Measurements from ENCODE around the gene BTNL8. TPM values are rescaled to one million over a fixed set of nuclear protein-coding genes. Genes with fewer than 3 reads are reported as not detected.

The BTNL8 gene
- total RNA-seq, 1 experiment from 2014 or later: 0.85 TPM

- ATAC-seq (no peak), DNase-seq (ENCODE audit: low spot score) (no peak)
- peaks cover 3% of the 10 kb centered on the region for H3K27me3 Mint-ChIP-seq (ENCODE audit: low read depth)
- H3K27ac Mint-ChIP-seq: no peak overlapping the region
- CTCF ChIA-PET: interaction anchor here (1.4 kb wide), 2 partner anchors 42 to 126 kb away, joined by 3 to 4 read pairs; no protein-coding TSS in a partner anchor
- no peak overlapping the region for H3K4me3 Mint-ChIP-seq
- no peak for TF ChIP-seq JAZF1 (CRISPR knock-in tag; IDR thresholded peaks at IDR 0.05)
- TF ChIP-seq GTF2I (CRISPR knock-in tag; conservative IDR thresholded peaks at IDR 0.05): no peak
- no peak for TF ChIP-seq E2F4 (CRISPR knock-in tag; IDR thresholded peaks at IDR 0.05; ENCODE audit: borderline replicate concordance, low read depth)
- TF ChIP-seq CBFB (CRISPR knock-in tag; IDR thresholded peaks at IDR 0.05; ENCODE audit: low read depth): no peak
- TF ChIP-seq FOXP1 (CRISPR knock-in tag; IDR thresholded peaks at IDR 0.05; ENCODE audit: borderline replicate concordance): no peak
- TF ChIP-seq TP53 (CRISPR knock-in tag; IDR thresholded peaks at IDR 0.05): no peak
- no peak for TF ChIP-seq CREB1 (CRISPR knock-in tag; IDR thresholded peaks at IDR 0.05)
- no peak for TF ChIP-seq ATF1 (CRISPR knock-in tag; IDR thresholded peaks at IDR 0.05)
- TF ChIP-seq TEAD1 (CRISPR knock-in tag; IDR thresholded peaks at IDR 0.05): no peak
- TF ChIP-seq ZNF263 (CRISPR knock-in tag; IDR thresholded peaks at IDR 0.05; ENCODE audit: low read depth): no peak
- TF ChIP-seq ZNF121 (CRISPR knock-in tag; IDR thresholded peaks at IDR 0.05): no peak
- TF ChIP-seq STAT6 (CRISPR knock-in tag; conservative IDR thresholded peaks at IDR 0.05; ENCODE audit: low read depth): no peak
- no peak for TF ChIP-seq ATF2 (CRISPR knock-in tag; IDR thresholded peaks at IDR 0.05; ENCODE audit: borderline replicate concordance, low read depth)
- TF ChIP-seq SOX15 (CRISPR knock-in tag; IDR thresholded peaks at IDR 0.05): no peak
- no peak for TF ChIP-seq RELA (CRISPR knock-in tag; IDR thresholded peaks at IDR 0.05; ENCODE audit: borderline replicate concordance)
- no peak for TF ChIP-seq ARID4B (CRISPR knock-in tag; IDR thresholded peaks at IDR 0.05; ENCODE audit: borderline replicate concordance)
- peaks cover 13% of the 10 kb centered on the region for H3K9me3 Mint-ChIP-seq
- peaks cover 40% of the 10 kb centered on the region for H3K4me1 Mint-ChIP-seq
- POLR2A ChIA-PET: no interaction called here
- H3K36me3 Mint-ChIP-seq: peaks cover 9% of the 10 kb centered on the region; the same call in 1 of the 2 replicates
These were observed 11.8 kb downstream of the BTNL8 start for GRCh38 chr5:180910735-180911134.

- no peak for ATAC-seq
- H3K4me1 Mint-ChIP-seq: peaks cover 34% of the 10 kb centered on the region
- peaks cover 5% of the 10 kb centered on the region; the same call in 1 of the 2 replicates for H3K36me3 Mint-ChIP-seq
- no peak overlapping the region for H3K4me3 Mint-ChIP-seq
- H3K27ac Mint-ChIP-seq: no peak overlapping the region
- no peak for DNase-seq (ENCODE audit: low spot score)
- POLR2A ChIA-PET: no interaction called here
- CTCF ChIA-PET: no interaction called here
- no peaks in the 10 kb centered on the region for H3K27me3 Mint-ChIP-seq (ENCODE audit: low read depth)
- H3K9me3 Mint-ChIP-seq: peaks cover 19% of the 10 kb centered on the region
- TF ChIP-seq MAX (CRISPR knock-in tag; IDR thresholded peaks at IDR 0.05): no peak
- TF ChIP-seq AR (CRISPR knock-in tag; IDR thresholded peaks at IDR 0.05): no peak
- no peak for TF ChIP-seq EMX1 (CRISPR knock-in tag; IDR thresholded peaks at IDR 0.05)
- no peak for TF ChIP-seq ATF3 (CRISPR knock-in tag; conservative IDR thresholded peaks at IDR 0.05)
- no peak for TF ChIP-seq FOXP1 (CRISPR knock-in tag; IDR thresholded peaks at IDR 0.05; ENCODE audit: borderline replicate concordance)
- no peak for TF ChIP-seq SP1 (CRISPR knock-in tag; conservative IDR thresholded peaks at IDR 0.05)
- TF ChIP-seq ZNF121 (CRISPR knock-in tag; IDR thresholded peaks at IDR 0.05): no peak
- TF ChIP-seq CBFB (CRISPR knock-in tag; IDR thresholded peaks at IDR 0.05; ENCODE audit: low read depth): no peak
- TF ChIP-seq MXD4 (CRISPR knock-in tag; IDR thresholded peaks at IDR 0.05; ENCODE audit: borderline replicate concordance): no peak
These were observed 15.7 kb downstream of the BTNL8 start for GRCh38 chr5:180914646-180915045.
